HepG2 (cell line): Measurements from ENCODE around the gene GTF2IRD2.
"Not testable (repeated sequence)": the region's sequence is repeated elsewhere in the genome, so short reads cannot be mapped to it uniquely, and the experiment has no call there.

ENCODE experiments used
- HOXA7 ChIP-seq: sonication (generic); formaldehyde crosslinking; IDR thresholded peaks from 2 replicates; pipeline ENCODE4 v1.8.1; 2022; ENCODE audit warnings: mild to moderate bottlenecking, missing genetic modification reagents, moderate library complexity
- MBD4 ChIP-seq: IDR thresholded peaks from 2 replicates; pipeline ENCODE4 v1.6.1; 2012; ENCODE audit warnings: low read length, inconsistent platforms, borderline replicate concordance
- NPAS2 ChIP-seq: sonication (generic); formaldehyde crosslinking; IDR thresholded peaks from 2 replicates; pipeline ENCODE4 v1.8.0; 2022; ENCODE audit warnings: mild to moderate bottlenecking, missing genetic modification reagents, borderline replicate concordance
- TF ChIP-seq, protein P1 (sequence below): sonication (generic); formaldehyde crosslinking; IDR thresholded peaks from 2 replicates; pipeline ENCODE4 v1.4.0; 2020; ENCODE audit warnings: missing genetic modification reagents, borderline replicate concordance

DNA sequence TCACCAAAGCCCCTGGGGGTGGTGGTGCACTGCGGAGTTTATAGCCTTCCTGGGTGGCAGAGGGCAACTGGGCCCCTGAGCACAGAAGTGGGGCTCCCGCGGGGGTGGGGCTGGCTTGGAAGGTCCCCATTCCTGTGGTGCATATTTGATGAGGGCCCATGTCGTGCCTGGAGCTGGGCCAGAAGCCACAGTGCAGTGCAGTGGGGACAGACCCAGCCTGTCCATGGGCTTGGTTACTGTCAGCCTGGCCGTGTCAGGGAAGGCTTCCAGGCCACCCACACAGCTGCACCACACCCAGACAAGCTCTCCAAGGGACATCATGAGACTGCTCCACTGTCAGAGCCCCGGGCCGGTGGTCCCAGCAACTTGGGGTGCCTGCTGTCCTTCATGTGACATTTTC is 84.9 kb downstream of the GTF2IRD2 start:
- TF ChIP-seq, protein P1, sequence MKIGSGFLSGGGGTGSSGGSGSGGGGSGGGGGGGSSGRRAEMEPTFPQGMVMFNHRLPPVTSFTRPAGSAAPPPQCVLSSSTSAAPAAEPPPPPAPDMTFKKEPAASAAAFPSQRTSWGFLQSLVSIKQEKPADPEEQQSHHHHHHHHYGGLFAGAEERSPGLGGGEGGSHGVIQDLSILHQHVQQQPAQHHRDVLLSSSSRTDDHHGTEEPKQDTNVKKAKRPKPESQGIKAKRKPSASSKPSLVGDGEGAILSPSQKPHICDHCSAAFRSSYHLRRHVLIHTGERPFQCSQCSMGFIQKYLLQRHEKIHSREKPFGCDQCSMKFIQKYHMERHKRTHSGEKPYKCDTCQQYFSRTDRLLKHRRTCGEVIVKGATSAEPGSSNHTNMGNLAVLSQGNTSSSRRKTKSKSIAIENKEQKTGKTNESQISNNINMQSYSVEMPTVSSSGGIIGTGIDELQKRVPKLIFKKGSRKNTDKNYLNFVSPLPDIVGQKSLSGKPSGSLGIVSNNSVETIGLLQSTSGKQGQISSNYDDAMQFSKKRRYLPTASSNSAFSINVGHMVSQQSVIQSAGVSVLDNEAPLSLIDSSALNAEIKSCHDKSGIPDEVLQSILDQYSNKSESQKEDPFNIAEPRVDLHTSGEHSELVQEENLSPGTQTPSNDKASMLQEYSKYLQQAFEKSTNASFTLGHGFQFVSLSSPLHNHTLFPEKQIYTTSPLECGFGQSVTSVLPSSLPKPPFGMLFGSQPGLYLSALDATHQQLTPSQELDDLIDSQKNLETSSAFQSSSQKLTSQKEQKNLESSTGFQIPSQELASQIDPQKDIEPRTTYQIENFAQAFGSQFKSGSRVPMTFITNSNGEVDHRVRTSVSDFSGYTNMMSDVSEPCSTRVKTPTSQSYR: not testable (repeated sequence)
- TF ChIP-seq HOXA7 (CRISPR knock-in tag); MBD4; NPAS2: not testable (repeated sequence)
